ENCODE data around the gene ACSL3.
"Not testable (repeated sequence)": the region's sequence is repeated elsewhere in the genome, so short reads cannot be mapped to it uniquely, and the experiment has no call there.

Gene ACSL3

GRCh38 chr2:222976521-222977061 is 115.8 kb downstream of the ACSL3 start:
- DNase-seq (ENCODE audit: low spot score in 2 of 2) (no peak), ATAC-seq (no peak)
- Mint-ChIP-seq H3K4me3 (no peak overlapping the region), H3K27ac (no peak overlapping the region), H3K36me3 (no peaks in the 10 kb centered on the region), H3K9me3 (no peaks in the 10 kb centered on the region), H3K4me1 (no peaks in the 10 kb centered on the region)

DNA sequence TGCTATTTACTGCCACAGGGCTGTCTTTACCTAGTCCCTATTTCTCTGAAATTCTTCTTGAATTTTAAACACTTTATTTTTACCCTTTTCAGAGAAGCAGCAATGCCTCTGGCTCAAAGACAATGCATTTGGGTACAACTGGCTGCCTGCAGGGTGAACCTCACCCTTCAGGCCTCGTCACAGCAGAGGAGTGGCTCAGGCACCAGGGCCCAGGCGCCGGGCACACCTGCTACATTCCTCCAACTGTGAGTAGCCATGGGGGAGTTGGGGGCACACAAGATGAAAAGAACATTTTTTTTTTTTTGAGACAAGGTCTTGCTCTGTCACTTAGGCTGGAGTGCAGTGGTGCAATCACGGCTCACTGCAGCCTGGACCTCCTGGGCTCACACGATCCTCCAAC is 116.3 kb downstream of the ACSL3 start:
- no peaks in the 10 kb centered on the region for H3K4me1 Mint-ChIP-seq
- H3K36me3 Mint-ChIP-seq = no peaks in the 10 kb centered on the region
- H3K27ac Mint-ChIP-seq = no peak overlapping the region
- ATAC-seq (no peak), DNase-seq (ENCODE audit: low spot score in 2 of 2) (no peak)
- H3K9me3 Mint-ChIP-seq = no peaks in the 10 kb centered on the region
- no peak overlapping the region for H3K4me3 Mint-ChIP-seq

DNA sequence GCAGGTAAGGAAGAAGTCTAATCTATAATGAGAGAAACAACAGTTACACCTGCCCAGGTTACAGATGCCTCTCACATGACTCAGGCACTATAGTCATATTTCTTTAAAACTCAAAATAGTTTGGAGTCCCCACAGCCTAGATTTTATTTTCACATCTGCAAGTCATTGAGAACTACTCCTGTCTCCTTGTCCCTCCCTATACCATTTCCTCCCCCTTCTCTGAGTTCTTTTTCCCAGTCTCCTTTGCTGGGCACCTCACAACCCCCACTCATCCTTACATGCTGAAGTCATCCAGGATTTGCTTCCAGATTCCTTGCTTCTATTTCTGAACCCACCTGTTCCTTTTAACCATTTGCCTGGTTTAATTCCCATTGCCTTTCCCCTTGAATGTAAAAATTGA is 118.0 kb downstream of the ACSL3 start:
- Mint-ChIP-seq H3K36me3 (no peaks in the 10 kb centered on the region), H3K9me3 (no peaks in the 10 kb centered on the region), H3K4me3 (no peak overlapping the region), H3K27ac (no peak overlapping the region), H3K4me1 (peaks cover 8% of the 10 kb centered on the region)
- ATAC-seq = no peak
- no peak for DNase-seq (ENCODE audit: low spot score in 2 of 2)

DNA sequence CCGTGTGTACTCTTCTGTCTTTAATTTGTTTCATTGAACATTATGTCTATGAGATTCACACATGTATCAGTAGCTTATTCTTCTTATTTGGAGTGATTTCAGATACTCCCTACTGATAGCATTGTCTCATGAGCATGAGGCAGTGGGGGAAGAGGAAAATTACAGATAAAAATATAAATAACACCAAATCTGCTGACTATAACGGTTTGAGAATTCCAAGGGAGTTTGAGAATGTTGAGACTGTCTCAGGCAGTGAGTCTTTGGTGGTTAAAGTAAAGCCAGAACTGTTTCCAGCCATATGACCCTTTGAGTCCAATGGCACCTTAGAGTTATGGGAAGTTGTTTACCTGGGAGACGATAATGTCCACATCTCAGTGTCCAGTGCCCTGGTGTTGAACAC is 118.6 kb downstream of the ACSL3 start:
- H3K36me3 Mint-ChIP-seq = no peaks in the 10 kb centered on the region
- no peak for DNase-seq (ENCODE audit: low spot score in 2 of 2)
- H3K4me3 Mint-ChIP-seq = no peak overlapping the region
- H3K27ac Mint-ChIP-seq = no peak overlapping the region
- ATAC-seq = no peak
- no peaks in the 10 kb centered on the region for H3K9me3 Mint-ChIP-seq
- H3K4me1 Mint-ChIP-seq = peaks cover 8% of the 10 kb centered on the region

DNA sequence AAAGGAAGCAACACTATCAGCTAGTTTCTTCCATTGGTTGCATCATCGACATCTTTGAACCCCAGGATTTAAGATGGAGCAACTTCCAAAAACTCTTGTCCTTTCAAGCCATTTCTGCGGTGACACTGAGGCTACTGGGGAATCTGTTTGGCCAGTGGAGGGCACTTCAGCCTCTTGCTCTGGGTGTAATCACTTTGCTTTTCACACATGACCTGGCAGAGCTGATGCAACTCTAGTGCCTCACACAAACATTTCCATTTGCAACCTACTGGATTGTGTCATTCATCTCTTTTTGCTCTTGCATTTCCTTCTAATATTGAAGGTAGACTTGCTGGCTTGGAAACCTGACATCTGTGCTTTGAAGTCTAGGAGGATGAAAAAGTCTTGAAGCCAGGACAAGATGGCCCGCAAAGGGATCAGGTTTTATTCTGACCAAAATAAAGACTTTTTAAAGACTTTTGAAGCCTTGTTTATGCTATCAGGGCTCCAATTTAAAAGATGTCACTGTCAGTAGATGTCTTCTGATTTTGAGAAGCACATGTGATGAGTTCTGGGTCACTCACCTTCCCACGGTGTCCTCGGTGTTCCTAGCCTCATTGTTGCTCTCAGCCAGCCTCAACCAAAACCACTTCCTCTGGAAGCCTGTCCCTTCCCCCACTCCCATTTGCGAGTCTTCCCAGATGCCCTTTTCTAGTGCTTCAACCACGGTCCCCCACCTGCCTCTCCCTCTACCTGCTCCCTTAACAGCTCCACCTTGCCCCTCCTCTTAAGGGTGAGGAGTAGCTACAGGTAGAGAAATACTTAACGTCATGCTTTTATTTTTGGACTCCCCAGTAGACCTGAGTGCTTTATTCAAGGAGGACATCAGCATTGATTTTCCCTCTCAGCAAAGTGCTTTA is 121.4 kb downstream of the ACSL3 start:
- ATAC-seq (no peak), DNase-seq (ENCODE audit: low spot score in 2 of 2) (no peak)
- no peaks in the 10 kb centered on the region for H3K36me3 Mint-ChIP-seq
- peaks cover 8% of the 10 kb centered on the region for H3K4me1 Mint-ChIP-seq
- H3K27ac Mint-ChIP-seq = no peak overlapping the region
- no peaks in the 10 kb centered on the region for H3K9me3 Mint-ChIP-seq
- no peak overlapping the region for H3K4me3 Mint-ChIP-seq

- Mint-ChIP-seq H3K9me3 (no peaks in the 10 kb centered on the region), H3K27ac (no peak overlapping the region), H3K4me1 (peaks cover 8% of the 10 kb centered on the region), H3K4me3 (no peak overlapping the region), H3K36me3 (no peaks in the 10 kb centered on the region)
- ATAC-seq (no peak), DNase-seq (ENCODE audit: low spot score in 2 of 2) (no peak)
Measured at GRCh38 chr2:222982909-222983265, 122.1 kb downstream of the ACSL3 start.

DNA sequence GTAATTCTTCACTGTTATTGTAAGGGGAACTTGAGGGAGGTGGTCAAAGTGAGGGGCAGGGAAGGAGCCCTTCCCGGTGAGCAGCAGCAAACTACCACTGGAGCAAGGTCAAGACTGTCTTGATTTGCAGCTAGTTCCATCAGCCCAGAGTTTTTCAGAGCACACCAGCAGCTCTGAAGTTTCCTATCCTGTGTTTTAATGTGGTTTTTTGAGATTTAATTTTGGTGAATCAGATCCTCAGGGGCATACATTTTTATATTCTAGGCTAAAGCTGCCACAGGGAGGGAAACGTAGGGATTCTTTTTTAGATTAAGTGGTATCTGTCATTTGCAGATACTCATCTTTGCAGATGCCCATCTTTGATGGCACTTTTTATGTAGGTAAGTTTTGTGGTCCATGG is 124.1 kb downstream of the ACSL3 start:
- H3K27ac Mint-ChIP-seq = no peak overlapping the region
- ATAC-seq = no peak
- H3K4me1 Mint-ChIP-seq = peaks cover 8% of the 10 kb centered on the region
- no peak for DNase-seq (ENCODE audit: low spot score in 2 of 2)
- H3K36me3 Mint-ChIP-seq = no peaks in the 10 kb centered on the region
- no peak overlapping the region for H3K4me3 Mint-ChIP-seq
- no peaks in the 10 kb centered on the region for H3K9me3 Mint-ChIP-seq

DNA sequence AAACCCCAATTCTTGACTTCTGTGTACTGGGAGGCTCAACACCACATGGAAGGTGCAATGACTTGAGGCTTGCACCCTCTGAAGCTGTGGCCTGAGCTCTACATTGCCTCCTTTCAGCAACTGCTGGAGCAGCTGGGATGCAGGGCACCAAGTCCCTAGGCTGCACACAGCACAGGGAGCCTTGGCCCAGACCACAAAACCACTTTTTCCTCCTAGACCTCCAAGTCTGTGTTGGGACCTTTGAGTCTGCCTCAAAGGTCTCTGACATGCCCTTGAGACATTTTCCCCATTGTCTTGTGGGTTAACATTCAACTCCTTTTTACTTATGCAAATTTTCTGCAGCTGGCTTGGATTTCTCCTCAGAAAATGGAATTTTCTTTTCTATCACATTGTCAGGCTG is 128.6 kb downstream of the ACSL3 start:
- Mint-ChIP-seq H3K36me3 (no peaks in the 10 kb centered on the region), H3K9me3 (no peaks in the 10 kb centered on the region), H3K27ac (no peak overlapping the region), H3K4me3 (no peak overlapping the region), H3K4me1 (no peaks in the 10 kb centered on the region)
- no peak for DNase-seq (ENCODE audit: low spot score in 2 of 2)
- ATAC-seq = no peak

GRCh38 chr2:222990206-222990605 is 129.4 kb downstream of the ACSL3 start:
- not testable (repeated sequence) for H3K4me1 Mint-ChIP-seq; DNase-seq (ENCODE audit: low spot score in 2 of 2); H3K36me3 Mint-ChIP-seq; H3K27ac Mint-ChIP-seq; H3K9me3 Mint-ChIP-seq; ATAC-seq; H3K4me3 Mint-ChIP-seq

GRCh38 chr2:222992137-222992536 is 131.3 kb downstream of the ACSL3 start:
- Mint-ChIP-seq H3K4me3 (no peak overlapping the region), H3K27ac (no peak overlapping the region), H3K4me1 (no peaks in the 10 kb centered on the region), H3K9me3 (no peaks in the 10 kb centered on the region), H3K36me3 (no peaks in the 10 kb centered on the region)
- ATAC-seq (no peak), DNase-seq (ENCODE audit: low spot score in 2 of 2) (no peak)
